Measurements from ENCODE around the gene SLC52A1. TPM values are rescaled to one million over a fixed set of nuclear protein-coding genes. Genes with fewer than 3 reads are reported as not detected.

The SLC52A1 gene
- total and polyA plus RNA-seq, 7 donors = 0.23 to 0.74 TPM; not detected in 5

DNA sequence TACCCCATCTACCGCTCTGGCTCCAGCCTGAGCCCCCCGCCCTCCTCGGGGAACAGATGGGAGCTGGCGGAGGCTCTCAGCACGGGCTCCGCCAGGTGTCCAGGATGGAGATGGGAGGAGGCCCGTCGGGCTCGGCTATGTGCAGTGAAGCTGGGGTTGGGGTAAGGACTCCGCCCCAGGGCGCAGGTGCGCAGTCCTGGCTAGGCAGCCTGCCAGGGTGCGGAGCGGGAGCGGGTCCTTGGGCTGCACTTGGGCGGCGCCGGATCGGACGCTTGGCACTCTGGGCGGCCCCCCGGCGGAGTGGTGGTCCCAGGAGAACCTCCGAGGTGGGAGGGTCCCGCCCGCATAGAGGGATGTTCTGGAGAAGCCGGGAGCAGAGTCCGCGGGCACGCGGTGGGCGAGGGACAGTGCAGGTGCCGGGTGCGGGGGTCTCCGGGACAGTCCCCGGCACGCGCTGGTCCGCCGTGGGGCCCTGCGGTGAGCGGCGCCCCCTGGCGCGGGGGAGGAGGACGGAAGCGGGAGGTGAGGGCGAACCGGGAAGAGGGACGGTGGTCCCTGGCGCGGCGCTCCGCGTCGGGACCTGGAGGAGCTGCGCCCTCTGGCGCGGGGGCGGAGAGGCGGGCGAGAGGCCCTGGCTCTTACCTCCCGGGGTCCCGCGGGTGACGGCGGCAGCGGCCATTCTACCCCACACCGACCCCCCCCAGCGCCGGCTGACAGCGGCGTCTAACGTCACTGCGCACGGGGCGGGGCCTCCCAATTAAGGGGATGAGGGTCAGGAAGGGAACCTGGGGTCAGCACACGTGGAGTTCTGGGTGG lies 48.1 kb downstream of the SLC52A1 start, which contains the start of gene CAMTA2:
Gene CAMTA2, minus strand, starts transcription at position 725 of the 816 bp plus-strand sequence. CDS start 1,453 bp downstream, outside the sequence.
- DNase-seq = peak; percentile 95
- TF ChIP-seq POLR2AphosphoS5 (IDR thresholded peaks at IDR 0.05) (peak; percentile 74 to 91 (median 85)), EP300 (IDR thresholded peaks at IDR 0.05) (no peak), POLR2A (IDR thresholded peaks at IDR 0.05) (peak; percentile 46 to 64)
- TF ChIP-seq, protein P1, sequence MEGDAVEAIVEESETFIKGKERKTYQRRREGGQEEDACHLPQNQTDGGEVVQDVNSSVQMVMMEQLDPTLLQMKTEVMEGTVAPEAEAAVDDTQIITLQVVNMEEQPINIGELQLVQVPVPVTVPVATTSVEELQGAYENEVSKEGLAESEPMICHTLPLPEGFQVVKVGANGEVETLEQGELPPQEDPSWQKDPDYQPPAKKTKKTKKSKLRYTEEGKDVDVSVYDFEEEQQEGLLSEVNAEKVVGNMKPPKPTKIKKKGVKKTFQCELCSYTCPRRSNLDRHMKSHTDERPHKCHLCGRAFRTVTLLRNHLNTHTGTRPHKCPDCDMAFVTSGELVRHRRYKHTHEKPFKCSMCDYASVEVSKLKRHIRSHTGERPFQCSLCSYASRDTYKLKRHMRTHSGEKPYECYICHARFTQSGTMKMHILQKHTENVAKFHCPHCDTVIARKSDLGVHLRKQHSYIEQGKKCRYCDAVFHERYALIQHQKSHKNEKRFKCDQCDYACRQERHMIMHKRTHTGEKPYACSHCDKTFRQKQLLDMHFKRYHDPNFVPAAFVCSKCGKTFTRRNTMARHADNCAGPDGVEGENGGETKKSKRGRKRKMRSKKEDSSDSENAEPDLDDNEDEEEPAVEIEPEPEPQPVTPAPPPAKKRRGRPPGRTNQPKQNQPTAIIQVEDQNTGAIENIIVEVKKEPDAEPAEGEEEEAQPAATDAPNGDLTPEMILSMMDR (IDR thresholded peaks at IDR 0.05) = peak; percentile 75 to 83 (median 78)
- peak within 1 kb of the TSS; percentile 93 to 97 (median 95) for H3K27ac ChIP-seq
- H3K27me3 ChIP-seq = no peaks in the 10 kb centered on the region
- H3K36me3 ChIP-seq = peaks cover 7 to 22% (median 8%) of the 10 kb centered on the region in 4 donors
- peak within 1 kb of the TSS; percentile 68 to 97 (median 80) for H3K4me3 ChIP-seq
- intact Hi-C loops (cut with DNase I) = loop anchor here (1.0 to 5.0 kb wide), 4 partner anchors 18 to 200 kb away; partner anchors contain the start of genes GLTPD2 and VMO1
- 0 to 1% methylated on average over 78 of the region's 78 CpGs for WGBS, 2 donors
- no peaks in the 10 kb centered on the region for H3K9me3 ChIP-seq
- peaks cover 0 to 31% (median 25%) of the 10 kb centered on the region in 4 donors for H3K4me1 ChIP-seq

DNA sequence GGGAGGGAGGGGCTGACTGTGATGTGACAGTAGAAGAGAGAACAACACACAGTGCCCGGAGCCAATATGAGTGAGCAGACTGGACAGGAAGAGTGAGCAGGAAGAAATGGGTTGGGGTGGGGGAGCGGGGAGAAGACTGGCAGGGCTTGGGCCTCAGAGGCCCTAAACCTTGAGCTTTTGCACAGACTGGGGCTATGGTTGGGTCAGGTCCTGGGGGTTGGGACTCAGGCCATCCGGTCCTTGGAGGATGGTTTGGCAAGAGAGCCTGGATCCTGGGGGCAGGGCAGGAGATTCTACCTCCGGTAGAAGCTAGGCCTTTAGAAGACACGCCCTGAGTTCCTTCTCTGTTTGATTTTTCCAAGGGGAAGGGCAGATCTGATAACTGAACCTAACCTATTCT lies 48.8 kb downstream of the SLC52A1 start:
- 16 to 49% methylated on average over 5 of the region's 5 CpGs for WGBS, 2 donors
- Histone ChIP-seq H3K36me3 (peaks cover 8 to 29% (median 9%) of the 10 kb centered on the region in 4 donors), H3K4me3 (peak overlapping the region; percentile 68 to 97 (median 80)), H3K27ac (peak overlapping the region; percentile 93 to 97 (median 95)), H3K27me3 (no peaks in the 10 kb centered on the region), H3K4me1 (peaks cover 0 to 31% (median 25%) of the 10 kb centered on the region in 4 donors), H3K9me3 (no peaks in the 10 kb centered on the region)
- intact Hi-C loops (cut with DNase I) = loop anchor here (2.0 to 5.0 kb wide), 3 partner anchors 18 to 199 kb away; partner anchors contain the start of genes GLTPD2 and VMO1
- DNase-seq = peak; percentile 64
- TF ChIP-seq, protein P1 (IDR thresholded peaks at IDR 0.05) = no peak
- no peak for TF ChIP-seq POLR2AphosphoS5 (IDR thresholded peaks at IDR 0.05)
- no peak for TF ChIP-seq POLR2A (IDR thresholded peaks at IDR 0.05)
- TF ChIP-seq EP300 (IDR thresholded peaks at IDR 0.05) = no peak

Other genes with a start within 250 kb of the SLC52A1 start
- gene VMO1, start 249.1 kb downstream of the SLC52A1 start, total RNA-seq = 1 to 10 TPM in 3 of 4 donors, not detected in 1; 1.1 to 6.4 (median 4.1) TPM
- gene VMO1, start 249.1 kb downstream of the SLC52A1 start, polyA plus RNA-seq = 1 to 10 TPM in 2 of 3 donors, not detected in 1; 2.2 to 4.4 TPM
- gene GLTPD2, start 246.5 kb downstream of the SLC52A1 start, total RNA-seq = not detected
- 1 to 10 TPM in 1 of 3 donors, under 1 TPM in 1, not detected in 1; 0.06 to 1.6 TPM for gene GLTPD2, start 246.5 kb downstream of the SLC52A1 start, polyA plus RNA-seq
- 100 to 1,000 TPM; 153 to 242 (median 192) TPM for gene PSMB6, start 239.3 kb downstream of the SLC52A1 start, total RNA-seq
- 100 to 1,000 TPM; 172 to 213 (median 201) TPM for gene PSMB6, start 239.3 kb downstream of the SLC52A1 start, polyA plus RNA-seq
- gene PLD2, start 228.3 kb downstream of the SLC52A1 start, total RNA-seq = 10 to 100 TPM in 3 of 4 donors, 1 to 10 TPM in 1; 9.3 to 20.5 (median 12.3) TPM
- 10 to 100 TPM in 1 of 3 donors, 1 to 10 TPM in 2; 6.0 to 18.0 (median 7.9) TPM for gene PLD2, start 228.3 kb downstream of the SLC52A1 start, polyA plus RNA-seq
- 10 to 100 TPM; 17.1 to 43.8 (median 21.0) TPM for gene MINK1, start 202.1 kb downstream of the SLC52A1 start, total RNA-seq
- gene MINK1, start 202.1 kb downstream of the SLC52A1 start, polyA plus RNA-seq = 100 to 1,000 TPM in 1 of 3 donors, 10 to 100 TPM in 2; 45.0 to 117 (median 63.8) TPM
- gene C17orf107, start 135.9 kb downstream of the SLC52A1 start, total RNA-seq = 1 to 10 TPM in 1 of 4 donors, under 1 TPM in 3; 0.68 to 2.8 (median 0.85) TPM
- gene C17orf107, start 135.9 kb downstream of the SLC52A1 start, polyA plus RNA-seq = 1 to 10 TPM in 1 of 3 donors, under 1 TPM in 2; under 0.01 to 1.7 (median 0.69) TPM
- under 1 TPM in 3 of 4 donors, not detected in 1; 0.49 to 0.55 (median 0.54) TPM for gene CHRNE, start 132.3 kb downstream of the SLC52A1 start, total RNA-seq
- under 1 TPM in 2 of 3 donors, not detected in 1; 0.46 to 0.57 TPM for gene CHRNE, start 132.3 kb downstream of the SLC52A1 start, polyA plus RNA-seq
- not detected for gene GP1BA, start 103.1 kb downstream of the SLC52A1 start, total RNA-seq
- gene GP1BA, start 103.1 kb downstream of the SLC52A1 start, polyA plus RNA-seq = 1 to 10 TPM in 1 of 3 donors, not detected in 2; 1.1 TPM
- gene SLC25A11, start 95.4 kb downstream of the SLC52A1 start, total RNA-seq = 10 to 100 TPM; 41.0 to 60.3 (median 48.6) TPM
- gene SLC25A11, start 95.4 kb downstream of the SLC52A1 start, polyA plus RNA-seq = 10 to 100 TPM; 57.7 to 82.8 (median 79.9) TPM
- 10 to 100 TPM; 51.2 to 71.2 (median 60.3) TPM for gene RNF167, start 95.2 kb downstream of the SLC52A1 start, total RNA-seq
- gene RNF167, start 95.2 kb downstream of the SLC52A1 start, polyA plus RNA-seq = 100 to 1,000 TPM in 1 of 3 donors, 10 to 100 TPM in 2; 45.0 to 120 (median 83.9) TPM
- 1,000 to 10,000 TPM in 1 of 4 donors, 100 to 1,000 TPM in 3; 690 to 1,141 (median 828) TPM for gene PFN1, start 86.9 kb downstream of the SLC52A1 start, total RNA-seq
- 1,000 to 10,000 TPM in 1 of 3 donors, 100 to 1,000 TPM in 2; 853 to 1,404 (median 948) TPM for gene PFN1, start 86.9 kb downstream of the SLC52A1 start, polyA plus RNA-seq
- gene ENO3, start 84.3 kb downstream of the SLC52A1 start, total RNA-seq = 1 to 10 TPM; 2.5 to 9.1 (median 5.1) TPM
- gene ENO3, start 84.3 kb downstream of the SLC52A1 start, polyA plus RNA-seq = 10 to 100 TPM in 1 of 3 donors, 1 to 10 TPM in 1, under 1 TPM in 1; 0.69 to 10.3 (median 5.4) TPM
- gene SPAG7, start 67.6 kb downstream of the SLC52A1 start, total RNA-seq = 10 to 100 TPM; 42.6 to 84.5 (median 72.3) TPM
- gene SPAG7, start 67.6 kb downstream of the SLC52A1 start, polyA plus RNA-seq = 10 to 100 TPM; 67.8 to 79.3 (median 73.9) TPM
- gene CAMTA2, start 47.8 kb downstream of the SLC52A1 start, total RNA-seq = 10 to 100 TPM in 3 of 4 donors, 1 to 10 TPM in 1; 9.9 to 24.6 (median 21.7) TPM
- 10 to 100 TPM; 35.1 to 64.5 (median 42.0) TPM for gene CAMTA2, start 47.8 kb downstream of the SLC52A1 start, polyA plus RNA-seq
- 1 to 10 TPM in 2 of 4 donors, under 1 TPM in 2; 0.36 to 3.0 (median 1.5) TPM for gene INCA1, start 37.9 kb downstream of the SLC52A1 start, total RNA-seq
- gene INCA1, start 37.9 kb downstream of the SLC52A1 start, polyA plus RNA-seq = 1 to 10 TPM; 2.2 to 3.6 (median 2.3) TPM
- gene KIF1C, start 37.5 kb downstream of the SLC52A1 start, total RNA-seq = 100 to 1,000 TPM in 1 of 4 donors, 10 to 100 TPM in 3; 46.4 to 101 (median 81.0) TPM
- gene KIF1C, start 37.5 kb downstream of the SLC52A1 start, polyA plus RNA-seq = 100 to 1,000 TPM in 2 of 3 donors, 10 to 100 TPM in 1; 83.3 to 164 (median 108) TPM
- gene ZFP3, start 43.0 kb upstream of the SLC52A1 start, total RNA-seq = 1 to 10 TPM; 4.3 to 6.1 (median 5.3) TPM
- 1 to 10 TPM; 2.4 to 3.2 (median 2.8) TPM for gene ZFP3, start 43.0 kb upstream of the SLC52A1 start, polyA plus RNA-seq
- gene ZNF232, start 76.5 kb upstream of the SLC52A1 start, total RNA-seq = 10 to 100 TPM in 3 of 4 donors, 1 to 10 TPM in 1; 5.7 to 15.3 (median 12.7) TPM
- 1 to 10 TPM; 4.8 to 8.7 (median 6.0) TPM for gene ZNF232, start 76.5 kb upstream of the SLC52A1 start, polyA plus RNA-seq
- gene USP6, start 80.6 kb upstream of the SLC52A1 start, total RNA-seq = 1 to 10 TPM in 1 of 4 donors, not detected in 3; 2.5 TPM
- under 1 TPM in 1 of 3 donors, not detected in 2; 0.06 TPM for gene USP6, start 80.6 kb upstream of the SLC52A1 start, polyA plus RNA-seq
- 10 to 100 TPM; 15.5 to 24.3 (median 16.9) TPM for gene ZNF594, start 156.4 kb upstream of the SLC52A1 start, total RNA-seq
- gene ZNF594, start 156.4 kb upstream of the SLC52A1 start, polyA plus RNA-seq = 1 to 10 TPM in 1 of 3 donors, under 1 TPM in 1, not detected in 1; 0.23 to 3.8 TPM
- 10 to 100 TPM in 1 of 4 donors, 1 to 10 TPM in 3; 1.1 to 15.5 (median 3.8) TPM for gene SCIMP, start 199.4 kb upstream of the SLC52A1 start, total RNA-seq
- gene SCIMP, start 199.4 kb upstream of the SLC52A1 start, polyA plus RNA-seq = 10 to 100 TPM in 1 of 3 donors, 1 to 10 TPM in 1, under 1 TPM in 1; 0.60 to 11.1 (median 8.8) TPM
- 10 to 100 TPM; 39.8 to 52.9 (median 46.4) TPM for gene RABEP1, start 246.9 kb upstream of the SLC52A1 start, total RNA-seq
- 10 to 100 TPM; 12.7 to 19.0 (median 14.4) TPM for gene RABEP1, start 246.9 kb upstream of the SLC52A1 start, polyA plus RNA-seq

Measured in sigmoid colon (tissue), 7 donors.